Lower leg skin (tissue), 4 donors: ENCODE measurements around the gene HOXA9. TPM values are rescaled to one million over a fixed set of nuclear protein-coding genes. Genes with fewer than 3 reads are reported as not detected.

Source experiments
- DNase-seq, 2 donors: peaks; one replicate each; pipeline ENCODE4 v3.0.0-alpha.2; 2019; ENCODE audit warnings: low spot score in 2 of 2
- H3K4me3 ChIP-seq: fragments of 200-600 bp; sonication (generic); 2 replicates; pipeline ENCODE4 v1.5.1; 2017; ENCODE audit warnings: mild to moderate bottlenecking, low read depth; ENCODE audit not compliant: poor library complexity, severe bottlenecking
- CTCF ChIP-seq, 3 donors: fragments of 450-650 bp; IDR thresholded peaks; one replicate each; pipeline ENCODE4 v1.5.1; 2016; ENCODE audit warnings: antibody characterized with exemption in 3 of 3, mild to moderate bottlenecking in 3 of 3, moderate library complexity in 2 of 3
- POLR2A ChIP-seq, 2 donors: fragments of 450-650 bp; IDR thresholded peaks; one replicate each; pipeline ENCODE4 v1.6.1; 2016 to 2017; ENCODE audit warnings: antibody characterized with exemption in 2 of 2, mild to moderate bottlenecking in 1 of 2, moderate library complexity in 1 of 2
- WGBS, 2 donors: methylation state at CpG; one replicate each; pipeline ENCODE4 v1.1.5; 2018; 5-methylcytosine and 5-hydroxymethylcytosine counted together
- intact Hi-C: fragments of 100-400 bp; cut with DNase I; formaldehyde crosslinking; loops from one replicate; pipeline ENCODE4 v1.15.0; 2023; ENCODE audit warnings: low total_unique reads
- total RNA-seq, 4 donors: library from RNA; depleted of rRNA; stranded (reverse); fragments of >200 nt; gene quantifications; one replicate each; pipeline ENCODE4 v1.1.0, GENCODE V29; 2016

Gene HOXA9
- 10 to 100 TPM; 43.1 to 50.1 (median 46.9) TPM for total RNA-seq

- 1% methylated on average over 60 to 61 of the region's 82 CpGs for WGBS, 2 donors
- H3K4me3 ChIP-seq = peak within 1 kb of the TSS; percentile 54
- intact Hi-C loops = loop anchor here (5.0 to 10.0 kb wide), 2 partner anchors 961 to 1308 kb away; partner anchors contain the start of genes CBX3 and HNRNPA2B1
- DNase-seq = peak; percentile 94 to 98
- TF ChIP-seq POLR2A (IDR thresholded peaks at IDR 0.05) = no peak
Measured at GRCh38 chr7:27165089-27165995, at the start of gene HOXA9. Gene HOXA9, minus strand, starts transcription at chr7:27165537. Its CDS starts 80 bp downstream, at chr7:27165457.

- no peak for TF ChIP-seq POLR2A (IDR thresholded peaks at IDR 0.05)
- TF ChIP-seq CTCF (IDR thresholded peaks at IDR 0.05) = no peak
- no peak overlapping the region for H3K4me3 ChIP-seq
- DNase-seq = peak in 1 of 2 donors; percentile 67
- 68 to 71% methylated on average over 8 of the region's 8 CpGs for WGBS, 2 donors
- intact Hi-C loops = loop anchor here (5.0 kb wide), 1 partner anchor 363 kb away; no protein-coding TSS in a partner anchor
Measured at GRCh38 chr7:27214239-27214950, 49.1 kb upstream of the HOXA9 start.

GRCh38 chr7:27213433-27214238 is 48.3 kb upstream of the HOXA9 start:
- peak in 1 of 2 donors; percentile 85 for DNase-seq
- no peak overlapping the region for H3K4me3 ChIP-seq
- 65 to 77% methylated on average over 47 to 50 of the region's 50 CpGs for WGBS, 2 donors
- intact Hi-C loops = loop anchor here (5.0 kb wide), 1 partner anchor 364 kb away; no protein-coding TSS in a partner anchor
- no peak for TF ChIP-seq POLR2A (IDR thresholded peaks at IDR 0.05)
- no peak for TF ChIP-seq CTCF (IDR thresholded peaks at IDR 0.05)

GRCh38 chr7:27212497-27213432 is 47.4 kb upstream of the HOXA9 start:
- TF ChIP-seq POLR2A (IDR thresholded peaks at IDR 0.05) (no peak), CTCF (IDR thresholded peaks at IDR 0.05) (no peak)

GRCh38 chr7:27211764-27212204 is 46.4 kb upstream of the HOXA9 start:
- DNase-seq = no peak
- intact Hi-C loops = loop anchor here (5.0 kb wide), 1 partner anchor 366 kb away; no protein-coding TSS in a partner anchor
- no peak overlapping the region for H3K4me3 ChIP-seq
- WGBS, 2 donors = 62 to 66% methylated on average over 3 of the region's 3 CpGs
- TF ChIP-seq POLR2A (IDR thresholded peaks at IDR 0.05) (no peak), CTCF (IDR thresholded peaks at IDR 0.05) (no peak)

More at GRCh38 chr7:27212497-27213432, 47.4 kb upstream of the HOXA9 start:
- 20 to 23% methylated on average over 36 to 51 of the region's 52 CpGs for WGBS, 2 donors
- intact Hi-C loops = loop anchor here (5.0 kb wide), 1 partner anchor 365 kb away; no protein-coding TSS in a partner anchor
- no peak overlapping the region for H3K4me3 ChIP-seq
- peak in 1 of 2 donors; percentile 49 for DNase-seq
